ENCODE results near the gene PIWIL4.

PIWIL4 gene

DNA sequence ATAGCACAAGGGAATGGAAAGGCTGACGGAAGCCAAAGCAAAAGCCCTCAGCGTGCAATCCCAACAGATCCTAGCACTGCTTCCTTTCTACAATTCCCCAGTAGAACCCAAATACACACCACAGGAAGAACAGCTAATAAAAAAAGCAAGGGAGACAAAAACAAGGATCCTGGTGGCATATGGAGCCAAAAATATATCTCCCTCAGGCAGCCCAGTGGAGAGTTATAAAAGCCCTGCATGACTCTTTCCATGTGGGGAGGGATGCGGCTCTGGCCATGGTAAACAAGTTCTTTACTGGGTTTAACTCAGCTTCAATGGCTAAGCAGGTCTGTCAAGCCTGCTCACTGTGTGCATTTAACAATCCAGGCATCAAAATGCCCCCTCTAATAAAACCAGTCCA is 88.1 kb downstream of the PIWIL4 start:
- in situ Hi-C loops (cut with HindIII; ENCODE audit: low sequenced_read_pairs) = no loop called here
- TF ChIP-seq, protein P1, sequence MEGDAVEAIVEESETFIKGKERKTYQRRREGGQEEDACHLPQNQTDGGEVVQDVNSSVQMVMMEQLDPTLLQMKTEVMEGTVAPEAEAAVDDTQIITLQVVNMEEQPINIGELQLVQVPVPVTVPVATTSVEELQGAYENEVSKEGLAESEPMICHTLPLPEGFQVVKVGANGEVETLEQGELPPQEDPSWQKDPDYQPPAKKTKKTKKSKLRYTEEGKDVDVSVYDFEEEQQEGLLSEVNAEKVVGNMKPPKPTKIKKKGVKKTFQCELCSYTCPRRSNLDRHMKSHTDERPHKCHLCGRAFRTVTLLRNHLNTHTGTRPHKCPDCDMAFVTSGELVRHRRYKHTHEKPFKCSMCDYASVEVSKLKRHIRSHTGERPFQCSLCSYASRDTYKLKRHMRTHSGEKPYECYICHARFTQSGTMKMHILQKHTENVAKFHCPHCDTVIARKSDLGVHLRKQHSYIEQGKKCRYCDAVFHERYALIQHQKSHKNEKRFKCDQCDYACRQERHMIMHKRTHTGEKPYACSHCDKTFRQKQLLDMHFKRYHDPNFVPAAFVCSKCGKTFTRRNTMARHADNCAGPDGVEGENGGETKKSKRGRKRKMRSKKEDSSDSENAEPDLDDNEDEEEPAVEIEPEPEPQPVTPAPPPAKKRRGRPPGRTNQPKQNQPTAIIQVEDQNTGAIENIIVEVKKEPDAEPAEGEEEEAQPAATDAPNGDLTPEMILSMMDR (IDR thresholded peaks at IDR 0.05; ENCODE audit: low read depth, low read length) = no peak
- DNase-seq (ENCODE audit: low read depth, low spot score) = no peak
- no peak overlapping the region for H3K4me3 ChIP-seq (ENCODE audit: low read depth, low read length)

DNA sequence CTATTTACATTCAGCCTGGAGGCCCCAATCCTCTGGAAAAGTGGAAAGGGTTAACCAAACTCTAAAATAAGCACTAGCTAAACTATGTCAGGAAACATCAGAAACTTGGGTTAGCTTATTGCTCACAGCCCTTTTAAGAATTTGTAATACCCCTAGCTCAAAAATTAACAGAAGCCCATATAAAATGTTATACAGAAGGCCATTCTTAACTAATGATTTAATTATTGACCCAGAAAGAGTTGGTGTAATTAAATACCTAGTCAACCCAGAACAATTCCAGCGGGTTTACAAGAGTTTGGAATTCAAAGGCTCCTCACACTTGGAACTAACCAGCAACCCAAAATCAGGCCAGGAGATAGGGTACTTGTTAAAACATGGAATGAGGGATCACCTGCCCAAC is 88.8 kb downstream of the PIWIL4 start:
- no peak for DNase-seq (ENCODE audit: low read depth, low spot score)
- TF ChIP-seq, protein P1 (IDR thresholded peaks at IDR 0.05; ENCODE audit: low read depth, low read length) = no peak
- H3K4me3 ChIP-seq (ENCODE audit: low read depth, low read length) = no peak overlapping the region
- in situ Hi-C loops (cut with HindIII; ENCODE audit: low sequenced_read_pairs) = no loop called here

DNA sequence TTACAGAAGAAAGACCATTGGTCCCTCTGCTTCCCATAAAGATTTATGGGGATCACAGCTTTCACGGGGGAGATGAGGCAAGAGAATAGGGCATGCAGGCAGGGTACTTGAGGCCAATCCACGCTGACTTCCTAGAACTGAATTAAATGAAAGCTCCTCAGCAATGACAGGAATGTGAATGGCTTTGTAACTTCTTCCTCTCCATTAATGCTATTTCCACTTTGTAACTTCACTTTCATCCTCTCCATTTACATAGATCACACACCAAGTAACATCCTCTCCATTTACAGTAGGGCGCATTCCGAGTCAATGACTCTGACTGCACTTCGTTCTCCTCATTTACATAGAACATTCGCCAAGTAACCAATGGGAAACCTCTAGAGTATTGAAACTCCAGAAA is 89.8 kb downstream of the PIWIL4 start:
- H3K4me3 ChIP-seq (ENCODE audit: low read depth, low read length) = no peak overlapping the region
- in situ Hi-C loops (cut with HindIII; ENCODE audit: low sequenced_read_pairs) = no loop called here
- DNase-seq (ENCODE audit: low read depth, low spot score) = no peak
- TF ChIP-seq, protein P1 (IDR thresholded peaks at IDR 0.05; ENCODE audit: low read depth, low read length) = no peak

DNA sequence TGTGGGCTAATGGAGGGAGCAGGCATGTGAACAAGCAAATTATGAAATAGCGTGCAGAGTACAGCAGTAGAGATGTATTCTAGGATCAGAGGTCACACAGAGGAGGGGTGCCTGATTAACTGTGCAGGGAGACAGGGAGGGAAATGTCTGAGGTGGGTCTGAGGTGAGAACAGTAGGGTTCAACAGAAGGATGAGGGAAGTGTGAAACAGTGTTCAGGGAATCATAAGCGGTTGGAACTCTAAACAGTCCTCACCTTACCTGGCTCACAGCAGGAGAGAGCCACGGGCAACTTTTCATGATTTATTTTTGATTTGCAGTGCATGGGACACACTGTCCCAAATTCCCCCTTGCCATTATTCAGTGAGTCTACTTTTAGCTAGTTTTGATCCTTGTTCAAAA is 90.5 kb downstream of the PIWIL4 start:
- H3K4me3 ChIP-seq (ENCODE audit: low read depth, low read length) = no peak overlapping the region
- TF ChIP-seq, protein P1 (IDR thresholded peaks at IDR 0.05; ENCODE audit: low read depth, low read length) = no peak
- DNase-seq (ENCODE audit: low read depth, low spot score) = no peak
- in situ Hi-C loops (cut with HindIII; ENCODE audit: low sequenced_read_pairs) = no loop called here

DNA sequence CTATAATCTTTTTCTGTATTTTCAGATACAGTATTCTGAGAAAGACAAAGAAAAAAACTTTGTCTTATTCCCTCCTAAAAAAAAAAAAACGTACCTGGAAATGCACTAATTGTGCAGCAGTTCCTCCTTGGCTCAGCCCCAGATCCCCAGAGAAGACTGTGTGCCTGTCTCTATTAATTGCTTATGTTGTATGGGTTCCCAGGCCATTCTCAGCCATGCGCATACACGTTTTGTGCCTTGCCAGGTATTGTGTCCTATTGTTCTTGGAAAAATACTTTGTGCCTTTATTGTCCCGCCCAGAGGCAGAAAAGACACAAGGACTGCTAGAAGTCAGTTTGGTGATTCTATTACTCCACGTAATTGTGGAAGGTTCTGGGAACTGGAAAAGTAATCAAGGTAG is 91.2 kb downstream of the PIWIL4 start:
- DNase-seq (ENCODE audit: low read depth, low spot score) = no peak
- in situ Hi-C loops (cut with HindIII; ENCODE audit: low sequenced_read_pairs) = no loop called here
- H3K4me3 ChIP-seq (ENCODE audit: low read depth, low read length) = no peak overlapping the region
- TF ChIP-seq, protein P1 (IDR thresholded peaks at IDR 0.05; ENCODE audit: low read depth, low read length) = no peak

DNA sequence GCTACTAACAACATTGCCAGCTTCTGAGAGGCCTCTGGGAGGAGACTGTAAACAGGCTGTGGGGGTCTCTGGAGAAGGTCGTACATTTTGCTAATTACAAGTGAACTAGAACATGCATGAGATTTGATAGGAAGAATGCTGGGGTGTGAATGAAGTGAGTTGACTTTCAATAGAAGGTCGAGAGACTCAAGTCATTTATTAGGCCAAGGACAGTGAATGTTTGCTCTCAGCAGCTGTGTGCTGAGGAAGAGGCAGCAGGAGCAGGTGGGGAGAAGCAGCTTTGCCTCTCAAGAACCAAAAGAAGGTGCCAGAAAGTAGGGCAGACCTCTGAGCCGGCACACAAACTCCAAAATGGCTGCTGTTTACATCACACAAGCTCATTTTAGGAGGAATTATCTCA is 91.7 kb downstream of the PIWIL4 start:
- H3K4me3 ChIP-seq (ENCODE audit: low read depth, low read length) = no peak overlapping the region
- in situ Hi-C loops (cut with HindIII; ENCODE audit: low sequenced_read_pairs) = no loop called here
- TF ChIP-seq, protein P1 (IDR thresholded peaks at IDR 0.05; ENCODE audit: low read depth, low read length) = no peak
- no peak for DNase-seq (ENCODE audit: low read depth, low spot score)

DNA sequence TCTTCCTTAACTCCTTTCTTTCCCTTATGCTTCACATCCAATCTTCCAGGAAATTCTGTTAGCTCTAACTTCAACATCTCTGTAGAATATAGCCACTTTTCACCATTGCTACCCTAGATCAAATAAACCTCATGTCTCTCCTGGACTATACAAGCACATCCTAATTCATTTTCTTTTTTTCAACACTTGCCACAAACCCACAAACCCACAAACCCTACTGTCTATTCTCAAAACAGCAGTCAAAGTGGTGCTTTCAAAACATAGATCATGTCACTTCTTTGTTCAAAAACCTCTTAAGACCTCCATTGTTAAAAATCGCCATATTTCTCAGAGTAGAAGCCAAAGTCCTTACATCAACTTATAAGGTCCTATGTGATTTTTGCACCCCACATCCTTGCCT is 94.3 kb downstream of the PIWIL4 start:
- in situ Hi-C loops (cut with HindIII; ENCODE audit: low sequenced_read_pairs) = no loop called here
- TF ChIP-seq, protein P1 (IDR thresholded peaks at IDR 0.05; ENCODE audit: low read depth, low read length) = no peak
- H3K4me3 ChIP-seq (ENCODE audit: low read depth, low read length) = no peak overlapping the region
- no peak for DNase-seq (ENCODE audit: low read depth, low spot score)
